ENCODE data around the gene TMEM89. TPM values are rescaled to one million over a fixed set of nuclear protein-coding genes. Genes with fewer than 3 reads are reported as not detected.

Gene TMEM89
- total and polyA plus RNA-seq, 2 of the 13 experiments (the other 11 are each of a cell fraction or from before 2014, with no cell fraction given): 0.31 to 0.59 TPM

DNA sequence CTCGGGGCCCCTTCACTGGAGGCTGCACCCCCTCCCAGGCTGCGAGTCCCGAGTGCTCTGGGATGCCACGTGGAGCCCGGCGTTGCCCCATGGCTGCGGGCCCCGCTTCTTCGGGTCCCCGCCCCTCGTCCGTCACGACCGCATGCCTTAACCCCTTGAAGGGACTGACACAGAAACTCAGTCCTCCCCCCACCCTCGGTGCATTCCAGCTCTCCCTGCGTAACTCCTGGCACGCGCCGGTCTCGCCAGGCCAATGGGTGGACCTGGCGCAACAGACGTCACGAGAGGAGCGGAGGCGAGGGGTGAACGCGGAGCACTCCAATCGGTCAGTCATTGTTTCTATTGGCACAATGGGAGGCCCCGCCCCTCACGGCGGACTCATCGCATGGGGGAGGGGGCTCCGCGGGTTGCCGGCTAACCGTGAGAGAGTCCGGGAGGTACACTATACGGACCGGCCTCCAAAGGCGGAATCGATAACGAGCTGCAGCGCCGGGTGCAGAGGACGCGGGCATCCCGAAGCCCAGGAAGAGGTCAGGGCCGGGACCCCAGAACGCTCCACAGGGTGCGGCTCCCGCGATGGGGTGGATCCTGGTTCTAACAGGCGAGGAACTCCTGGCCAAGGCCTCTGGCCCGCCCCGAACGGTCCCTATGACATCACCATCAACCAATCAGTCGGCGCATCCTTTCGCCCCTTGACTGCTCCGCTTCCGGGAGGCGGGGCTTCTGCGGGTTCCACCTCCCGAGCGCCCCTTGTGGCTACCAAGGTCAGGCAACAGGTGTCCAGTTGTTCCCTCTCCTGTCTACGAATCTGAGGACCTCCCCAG lies 42.1 kb upstream of the TMEM89 start (continued):
- TF ChIP-seq, protein P1, sequence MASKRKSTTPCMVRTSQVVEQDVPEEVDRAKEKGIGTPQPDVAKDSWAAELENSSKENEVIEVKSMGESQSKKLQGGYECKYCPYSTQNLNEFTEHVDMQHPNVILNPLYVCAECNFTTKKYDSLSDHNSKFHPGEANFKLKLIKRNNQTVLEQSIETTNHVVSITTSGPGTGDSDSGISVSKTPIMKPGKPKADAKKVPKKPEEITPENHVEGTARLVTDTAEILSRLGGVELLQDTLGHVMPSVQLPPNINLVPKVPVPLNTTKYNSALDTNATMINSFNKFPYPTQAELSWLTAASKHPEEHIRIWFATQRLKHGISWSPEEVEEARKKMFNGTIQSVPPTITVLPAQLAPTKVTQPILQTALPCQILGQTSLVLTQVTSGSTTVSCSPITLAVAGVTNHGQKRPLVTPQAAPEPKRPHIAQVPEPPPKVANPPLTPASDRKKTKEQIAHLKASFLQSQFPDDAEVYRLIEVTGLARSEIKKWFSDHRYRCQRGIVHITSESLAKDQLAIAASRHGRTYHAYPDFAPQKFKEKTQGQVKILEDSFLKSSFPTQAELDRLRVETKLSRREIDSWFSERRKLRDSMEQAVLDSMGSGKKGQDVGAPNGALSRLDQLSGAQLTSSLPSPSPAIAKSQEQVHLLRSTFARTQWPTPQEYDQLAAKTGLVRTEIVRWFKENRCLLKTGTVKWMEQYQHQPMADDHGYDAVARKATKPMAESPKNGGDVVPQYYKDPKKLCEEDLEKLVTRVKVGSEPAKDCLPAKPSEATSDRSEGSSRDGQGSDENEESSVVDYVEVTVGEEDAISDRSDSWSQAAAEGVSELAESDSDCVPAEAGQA (IDR thresholded peaks at IDR 0.05; ENCODE audit: low read depth): peak; percentile 81
- TF ChIP-seq, protein P1 (CRISPR knock-in tag; IDR thresholded peaks at IDR 0.05; ENCODE audit: borderline replicate concordance): no peak
- TF ChIP-seq ZNF121 (CRISPR knock-in tag; IDR thresholded peaks at IDR 0.05): 0 out of 2 replicates have a peak, but pooled peaks have one; percentile 38
- TF ChIP-seq GMEB2 (CRISPR knock-in tag; IDR thresholded peaks at IDR 0.05; ENCODE audit: low read depth): 0 out of 2 replicates have a peak, but pooled peaks have one; percentile 30
- peak; percentile 93 for TF ChIP-seq AKAP8 (CRISPR knock-in tag; IDR thresholded peaks at IDR 0.05)
- peak; percentile 93; the same call in 1 of the 2 replicates for TF ChIP-seq ZNF558 (CRISPR knock-in tag; IDR thresholded peaks at IDR 0.05; ENCODE audit: borderline replicate concordance)
- TF ChIP-seq HNRNPL (IDR thresholded peaks at IDR 0.05; ENCODE audit: low read depth, low read length): peak; percentile 74
- TF ChIP-seq ZNF296 (CRISPR knock-in tag; conservative IDR thresholded peaks at IDR 0.05): no peak
- peak; percentile 94 for TF ChIP-seq BHLHE40 (IDR thresholded peaks at IDR 0.05; ENCODE audit: low read length)
- TF ChIP-seq, protein P2, sequence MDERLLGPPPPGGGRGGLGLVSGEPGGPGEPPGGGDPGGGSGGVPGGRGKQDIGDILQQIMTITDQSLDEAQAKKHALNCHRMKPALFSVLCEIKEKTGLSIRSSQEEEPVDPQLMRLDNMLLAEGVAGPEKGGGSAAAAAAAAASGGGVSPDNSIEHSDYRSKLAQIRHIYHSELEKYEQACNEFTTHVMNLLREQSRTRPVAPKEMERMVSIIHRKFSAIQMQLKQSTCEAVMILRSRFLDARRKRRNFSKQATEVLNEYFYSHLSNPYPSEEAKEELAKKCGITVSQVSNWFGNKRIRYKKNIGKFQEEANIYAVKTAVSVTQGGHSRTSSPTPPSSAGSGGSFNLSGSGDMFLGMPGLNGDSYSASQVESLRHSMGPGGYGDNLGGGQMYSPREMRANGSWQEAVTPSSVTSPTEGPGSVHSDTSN (CRISPR knock-in tag; IDR thresholded peaks at IDR 0.05): 0 out of 2 replicates have a peak, but pooled peaks have one; percentile 4
- TF ChIP-seq ISX (CRISPR knock-in tag; conservative IDR thresholded peaks at IDR 0.05): no peak
- no peak; the same call in 1 of the 2 replicates for TF ChIP-seq KMT2B (CRISPR knock-in tag; IDR thresholded peaks at IDR 0.05)
- peak; percentile 80 for TF ChIP-seq NFYC (CRISPR knock-in tag; IDR thresholded peaks at IDR 0.05)
- TF ChIP-seq ZKSCAN8 (CRISPR knock-in tag; IDR thresholded peaks at IDR 0.05; ENCODE audit: borderline replicate concordance): no peak
- TF ChIP-seq, protein P3, sequence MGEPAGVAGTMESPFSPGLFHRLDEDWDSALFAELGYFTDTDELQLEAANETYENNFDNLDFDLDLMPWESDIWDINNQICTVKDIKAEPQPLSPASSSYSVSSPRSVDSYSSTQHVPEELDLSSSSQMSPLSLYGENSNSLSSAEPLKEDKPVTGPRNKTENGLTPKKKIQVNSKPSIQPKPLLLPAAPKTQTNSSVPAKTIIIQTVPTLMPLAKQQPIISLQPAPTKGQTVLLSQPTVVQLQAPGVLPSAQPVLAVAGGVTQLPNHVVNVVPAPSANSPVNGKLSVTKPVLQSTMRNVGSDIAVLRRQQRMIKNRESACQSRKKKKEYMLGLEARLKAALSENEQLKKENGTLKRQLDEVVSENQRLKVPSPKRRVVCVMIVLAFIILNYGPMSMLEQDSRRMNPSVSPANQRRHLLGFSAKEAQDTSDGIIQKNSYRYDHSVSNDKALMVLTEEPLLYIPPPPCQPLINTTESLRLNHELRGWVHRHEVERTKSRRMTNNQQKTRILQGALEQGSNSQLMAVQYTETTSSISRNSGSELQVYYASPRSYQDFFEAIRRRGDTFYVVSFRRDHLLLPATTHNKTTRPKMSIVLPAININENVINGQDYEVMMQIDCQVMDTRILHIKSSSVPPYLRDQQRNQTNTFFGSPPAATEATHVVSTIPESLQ (CRISPR knock-in tag; conservative IDR thresholded peaks at IDR 0.05): no peak
